Measurements from ENCODE around the gene GGT5.
"Not testable (repeated sequence)": the region's sequence is repeated elsewhere in the genome, so short reads cannot be mapped to it uniquely, and the experiment has no call there.

GGT5 gene

GRCh38 chr22:24245030-24245431 lies at the start of gene GGT5:
GGT5 (minus strand) TSS chr22:24245082; CDS start chr22:24244725, 357 bp downstream.
- not testable (repeated sequence) for H3K9me3 Mint-ChIP-seq, H3K36me3 Mint-ChIP-seq, H3K27me3 Mint-ChIP-seq
- Mint-ChIP-seq H3K4me1 (peaks cover 48% of the 10 kb centered on the region), H3K4me3 (peak within 1 kb of the TSS; percentile 0), H3K27ac (peak within 1 kb of the TSS; percentile 74)

GRCh38 chr22:24292202-24292830 lies 47.4 kb upstream of the GGT5 start:
- H3K4me1 Mint-ChIP-seq: peaks cover 51% of the 10 kb centered on the region
- H3K4me3 Mint-ChIP-seq, H3K36me3 Mint-ChIP-seq, H3K27me3 Mint-ChIP-seq, H3K27ac Mint-ChIP-seq, H3K9me3 Mint-ChIP-seq: not testable (repeated sequence)

GRCh38 chr22:24291515-24292201 lies 46.8 kb upstream of the GGT5 start:
- no peak overlapping the region for H3K4me3 Mint-ChIP-seq
- peaks cover 56% of the 10 kb centered on the region for H3K4me1 Mint-ChIP-seq
- no peaks in the 10 kb centered on the region for H3K27me3 Mint-ChIP-seq
- no peaks in the 10 kb centered on the region for H3K9me3 Mint-ChIP-seq
- H3K27ac Mint-ChIP-seq: no peak overlapping the region
- no peaks in the 10 kb centered on the region for H3K36me3 Mint-ChIP-seq

- no peaks in the 10 kb centered on the region for H3K27me3 Mint-ChIP-seq
- no peak overlapping the region for H3K27ac Mint-ChIP-seq
- H3K4me1 Mint-ChIP-seq: peaks cover 54% of the 10 kb centered on the region
- H3K4me3 Mint-ChIP-seq: no peak overlapping the region
- H3K36me3 Mint-ChIP-seq: no peaks in the 10 kb centered on the region
- H3K9me3 Mint-ChIP-seq: no peaks in the 10 kb centered on the region
Observed at GRCh38 chr22:24290459-24290858, 45.6 kb upstream of the GGT5 start.

- no peaks in the 10 kb centered on the region for H3K36me3 Mint-ChIP-seq
- no peak overlapping the region for H3K4me3 Mint-ChIP-seq
- no peaks in the 10 kb centered on the region for H3K27me3 Mint-ChIP-seq
- H3K4me1 Mint-ChIP-seq: peaks cover 61% of the 10 kb centered on the region
- no peak overlapping the region for H3K27ac Mint-ChIP-seq
- H3K9me3 Mint-ChIP-seq: no peaks in the 10 kb centered on the region
Observed at GRCh38 chr22:24289741-24290163, 44.9 kb upstream of the GGT5 start.

- no peak overlapping the region for H3K4me3 Mint-ChIP-seq
- no peak overlapping the region for H3K27ac Mint-ChIP-seq
- no peaks in the 10 kb centered on the region for H3K9me3 Mint-ChIP-seq
- H3K27me3 Mint-ChIP-seq: no peaks in the 10 kb centered on the region
- H3K36me3 Mint-ChIP-seq: no peaks in the 10 kb centered on the region
- peaks cover 65% of the 10 kb centered on the region for H3K4me1 Mint-ChIP-seq
Observed at GRCh38 chr22:24289114-24289513, 44.2 kb upstream of the GGT5 start.

- not testable (repeated sequence) for H3K27ac Mint-ChIP-seq, H3K4me3 Mint-ChIP-seq, H3K9me3 Mint-ChIP-seq, H3K27me3 Mint-ChIP-seq, H3K36me3 Mint-ChIP-seq
- peaks cover 72% of the 10 kb centered on the region for H3K4me1 Mint-ChIP-seq
Observed at GRCh38 chr22:24287801-24288200, 42.9 kb upstream of the GGT5 start.

- H3K4me3 Mint-ChIP-seq, H3K27me3 Mint-ChIP-seq, H3K36me3 Mint-ChIP-seq, H3K27ac Mint-ChIP-seq, H3K9me3 Mint-ChIP-seq: not testable (repeated sequence)
- peaks cover 73% of the 10 kb centered on the region for H3K4me1 Mint-ChIP-seq
Observed at GRCh38 chr22:24287212-24287611, 42.3 kb upstream of the GGT5 start.

- no peaks in the 10 kb centered on the region for H3K27me3 Mint-ChIP-seq
- no peaks in the 10 kb centered on the region for H3K9me3 Mint-ChIP-seq
- no peaks in the 10 kb centered on the region for H3K36me3 Mint-ChIP-seq
- peaks cover 67% of the 10 kb centered on the region for H3K4me1 Mint-ChIP-seq
- H3K27ac Mint-ChIP-seq: peak overlapping the region; percentile 85
- peak overlapping the region; percentile 34 for H3K4me3 Mint-ChIP-seq
Observed at GRCh38 chr22:24285245-24285644, 40.4 kb upstream of the GGT5 start.

- no peaks in the 10 kb centered on the region for H3K36me3 Mint-ChIP-seq
- H3K9me3 Mint-ChIP-seq: no peaks in the 10 kb centered on the region
- peaks cover 66% of the 10 kb centered on the region for H3K4me1 Mint-ChIP-seq
- H3K4me3 Mint-ChIP-seq: peak overlapping the region; percentile 34
- H3K27ac Mint-ChIP-seq: peak overlapping the region; percentile 85
- no peaks in the 10 kb centered on the region for H3K27me3 Mint-ChIP-seq
Observed at GRCh38 chr22:24284747-24285203, 39.9 kb upstream of the GGT5 start.

GRCh38 chr22:24282401-24282800 lies 37.5 kb upstream of the GGT5 start:
- no peaks in the 10 kb centered on the region for H3K36me3 Mint-ChIP-seq
- no peaks in the 10 kb centered on the region for H3K9me3 Mint-ChIP-seq
- no peak overlapping the region for H3K4me3 Mint-ChIP-seq
- no peaks in the 10 kb centered on the region for H3K27me3 Mint-ChIP-seq
- peaks cover 59% of the 10 kb centered on the region for H3K4me1 Mint-ChIP-seq
- no peak overlapping the region for H3K27ac Mint-ChIP-seq

GRCh38 chr22:24280363-24280762 lies 35.5 kb upstream of the GGT5 start:
- not testable (repeated sequence) for H3K9me3 Mint-ChIP-seq, H3K27ac Mint-ChIP-seq, H3K36me3 Mint-ChIP-seq, H3K27me3 Mint-ChIP-seq, H3K4me3 Mint-ChIP-seq
- peaks cover 55% of the 10 kb centered on the region for H3K4me1 Mint-ChIP-seq

- not testable (repeated sequence) for H3K36me3 Mint-ChIP-seq, H3K27me3 Mint-ChIP-seq, H3K4me3 Mint-ChIP-seq, H3K9me3 Mint-ChIP-seq
- H3K4me1 Mint-ChIP-seq: peaks cover 56% of the 10 kb centered on the region
- H3K27ac Mint-ChIP-seq: peak overlapping the region; percentile 33
Observed at GRCh38 chr22:24274696-24275405, 30.0 kb upstream of the GGT5 start.

- not testable (repeated sequence) for H3K9me3 Mint-ChIP-seq, H3K36me3 Mint-ChIP-seq, H3K27me3 Mint-ChIP-seq, H3K27ac Mint-ChIP-seq, H3K4me3 Mint-ChIP-seq
- H3K4me1 Mint-ChIP-seq: peaks cover 53% of the 10 kb centered on the region
Observed at GRCh38 chr22:24273906-24274305, 29.0 kb upstream of the GGT5 start.

- not testable (repeated sequence) for H3K27me3 Mint-ChIP-seq, H3K9me3 Mint-ChIP-seq, H3K36me3 Mint-ChIP-seq
- H3K27ac Mint-ChIP-seq: peak overlapping the region; percentile 63
- H3K4me3 Mint-ChIP-seq: peak overlapping the region; percentile 90
- H3K4me1 Mint-ChIP-seq: peaks cover 53% of the 10 kb centered on the region
Observed at GRCh38 chr22:24273031-24273430, 28.1 kb upstream of the GGT5 start.

- peak overlapping the region; percentile 90 for H3K4me3 Mint-ChIP-seq
- no peaks in the 10 kb centered on the region for H3K27me3 Mint-ChIP-seq
- peak overlapping the region; percentile 88 for H3K27ac Mint-ChIP-seq
- no peaks in the 10 kb centered on the region for H3K9me3 Mint-ChIP-seq
- peaks cover 43% of the 10 kb centered on the region for H3K4me1 Mint-ChIP-seq
- H3K36me3 Mint-ChIP-seq: peaks cover 4% of the 10 kb centered on the region
Observed at GRCh38 chr22:24271386-24271854, 26.5 kb upstream of the GGT5 start.
